IMR-90 (cell line): ENCODE results near the gene FAM151B. TPM values are rescaled to one million over a fixed set of nuclear protein-coding genes. Genes with fewer than 3 reads are reported as not detected.

ENCODE experiments used
- ATAC-seq: fragments of 200-7000 bp; cut with Tn5 transposase; 2 replicates; pipeline ENCODE4 v1.9.1; 2020; ENCODE audit warnings: low read depth, mild to moderate bottlenecking, moderate library complexity
- BruUV-seq: library from RNA; stranded (reverse); fragments of 400-500 nt; replicated peaks from 2 replicates; lab custom pipeline; 2021; lab: Mats Ljungman, UMichigan
- CTCF ChIA-PET: fragments of 300-600 bp; formaldehyde crosslinking; extraction: SDS; loops from one replicate; lab custom pipeline; 2021; ENCODE audit warnings: antibody characterized with exemption; lab: Yijun Ruan, JAX
- POLR2A ChIA-PET: fragments of 300-600 bp; sonication (Branson Sonifier 250); formaldehyde crosslinking; loops from one replicate; lab custom pipeline; 2022; ENCODE audit warnings: antibody characterized with exemption; ENCODE audit not compliant: unreplicated experiment; lab: Charles Lee
- DNase-seq: peaks from one replicate; pipeline ENCODE4 v3.0.0; 2013
- H2AFZ ChIP-seq: replicated peaks from 2 replicates; pipeline ENCODE3; 2013; ENCODE audit warnings: low read length, mild to moderate bottlenecking; ENCODE audit not compliant: poor library complexity
- H2AK5ac ChIP-seq: 2 replicates; pipeline ENCODE4 v1.6.1; 2013; ENCODE audit warnings: low read depth, low read length, inconsistent platforms
- H2AK9ac ChIP-seq: replicated peaks from 2 replicates; pipeline ENCODE3; 2013; ENCODE audit warnings: mild to moderate bottlenecking, low read depth, low read length, moderate library complexity; ENCODE audit not compliant: poor library complexity
- H2BK120ac ChIP-seq: 2 replicates; pipeline ENCODE4 v1.6.1; 2013; ENCODE audit warnings: low read depth, low read length, inconsistent platforms
- H2BK15ac ChIP-seq: 3 replicates; pipeline ENCODE4 v1.6.1; 2013; ENCODE audit warnings: low read depth, low read length, inconsistent platforms
- H2BK20ac ChIP-seq: 2 replicates; pipeline ENCODE4 v1.6.1; 2013; ENCODE audit warnings: low read depth, mild to moderate bottlenecking, inconsistent platforms, low read length, moderate library complexity
- H2BK5ac ChIP-seq: 2 replicates; pipeline ENCODE4 v1.6.1; 2013; ENCODE audit warnings: mild to moderate bottlenecking, low read depth, low read length, inconsistent platforms; ENCODE audit not compliant: poor library complexity, severe bottlenecking
- H3K14ac ChIP-seq: replicated peaks from 2 replicates; pipeline ENCODE4 v1.6.1; 2013; ENCODE audit warnings: low read depth, low read length, inconsistent platforms
- H3K18ac ChIP-seq: 2 replicates; pipeline ENCODE4 v1.6.1; 2013; ENCODE audit warnings: low read depth, low read length, control low read depth
- H3K23ac ChIP-seq: 2 replicates; pipeline ENCODE4 v1.6.1; 2013; ENCODE audit warnings: low read depth, low read length, inconsistent platforms
- H3K27ac ChIP-seq: 2 replicates; pipeline ENCODE4 v1.5.1; 2013; ENCODE audit warnings: mild to moderate bottlenecking, control low read depth, low read length; ENCODE audit not compliant: insufficient read depth
- H3K27me3 ChIP-seq: 2 replicates; pipeline ENCODE4 v1.6.1; 2013; ENCODE audit warnings: low read length; ENCODE audit not compliant: control insufficient read depth, insufficient read depth
- H3K36me3 ChIP-seq: 2 replicates; pipeline ENCODE4 v1.6.1; 2013; ENCODE audit warnings: low read length, mixed read lengths; ENCODE audit not compliant: control insufficient read depth, insufficient read depth
- H3K4ac ChIP-seq: 2 replicates; pipeline ENCODE4 v1.6.1; 2013; ENCODE audit warnings: low read depth, low read length, inconsistent platforms
- H3K4me1 ChIP-seq: 2 replicates; pipeline ENCODE4 v1.6.1; 2013; ENCODE audit warnings: low read length, mixed read lengths; ENCODE audit not compliant: control insufficient read depth, insufficient read depth
- H3K4me2 ChIP-seq: 2 replicates; pipeline ENCODE4 v1.6.1; 2013; ENCODE audit warnings: low read depth, mild to moderate bottlenecking, control low read depth, low read length, moderate library complexity
- H3K4me3 ChIP-seq: 2 replicates; pipeline ENCODE4 v1.5.1; 2013; ENCODE audit warnings: low read depth, mild to moderate bottlenecking, control low read depth, low read length, moderate library complexity; ENCODE audit not compliant: insufficient read depth
- H3K56ac ChIP-seq: 2 replicates; pipeline ENCODE4 v1.6.1; 2013; ENCODE audit warnings: low read length, inconsistent platforms; ENCODE audit not compliant: insufficient read depth; ENCODE audit errors: extremely low read depth
- H3K79me1 ChIP-seq, 2 experiments: 2 replicates each; pipeline ENCODE4 v1.6.1; 2013; ENCODE audit warnings: low read length in 2 of 2, inconsistent platforms in 1 of 2, low read depth in 1 of 2
- H3K9ac ChIP-seq: 2 replicates; pipeline ENCODE4 v1.6.1; 2013; ENCODE audit warnings: low read depth, low read length, control low read depth
- H3K9me1 ChIP-seq: 2 replicates; pipeline ENCODE4 v1.6.1; 2013; ENCODE audit warnings: low read length, inconsistent platforms; ENCODE audit not compliant: insufficient read depth
- H3K9me3 ChIP-seq: 2 replicates; pipeline ENCODE4 v1.6.1; 2013; ENCODE audit warnings: low read length; ENCODE audit not compliant: control insufficient read depth, insufficient read depth
- H4K20me1 ChIP-seq: 2 replicates; pipeline ENCODE4 v1.6.1; 2013; ENCODE audit warnings: low read length, inconsistent platforms; ENCODE audit not compliant: insufficient read depth
- H4K5ac ChIP-seq: 2 replicates; pipeline ENCODE4 v1.6.1; 2013; ENCODE audit warnings: mild to moderate bottlenecking, low read depth, low read length, control low read depth
- H4K8ac ChIP-seq, 2 experiments: 2 replicates each; pipeline ENCODE4 v1.6.1; 2013; ENCODE audit warnings: low read depth in 2 of 2, low read length in 2 of 2, control low read depth in 1 of 2, inconsistent platforms in 1 of 2
- H4K91ac ChIP-seq: 2 replicates; pipeline ENCODE4 v1.6.1; 2013; ENCODE audit warnings: low read depth, low read length, inconsistent platforms; ENCODE audit not compliant: insufficient read depth
- BHLHE40 ChIP-seq: fragments of 150-350 bp; IDR thresholded peaks from 2 replicates; pipeline ENCODE4 v1.6.1; 2016; ENCODE audit warnings: mild to moderate bottlenecking, low read depth, low read length
- CHD1 ChIP-seq: IDR thresholded peaks from 2 replicates; pipeline ENCODE4 v1.6.1; 2012; ENCODE audit warnings: low read depth, low read length, improper control_type of control experiment
- MAFK ChIP-seq: IDR thresholded peaks from 2 replicates; pipeline ENCODE4 v1.6.1; 2012; ENCODE audit warnings: low read depth, low read length, improper control_type of control experiment
- NFE2L2 ChIP-seq: fragments of 150-350 bp; IDR thresholded peaks from 2 replicates; pipeline ENCODE4 v1.6.1; 2016; ENCODE audit warnings: low read depth, mild to moderate bottlenecking, low read length
- POLR2A ChIP-seq: IDR thresholded peaks from 2 replicates; pipeline ENCODE4 v1.6.1; 2012; ENCODE audit warnings: mild to moderate bottlenecking, low read depth, low read length
- RAD21 ChIP-seq: IDR thresholded peaks from 2 replicates; pipeline ENCODE4 v1.6.1; 2012; ENCODE audit warnings: low read length, improper control_type of control experiment
- RCOR1 ChIP-seq: IDR thresholded peaks from 2 replicates; pipeline ENCODE4 v1.6.1; 2012; ENCODE audit warnings: mild to moderate bottlenecking, low read length, improper control_type of control experiment; ENCODE audit not compliant: insufficient replicate concordance
- WGBS, 2 experiments: methylation state at CpG; one replicate each; pipeline versions ENCODE4 v1.1.5 to v1.1.7; 2013; ENCODE audit warnings: missing lambda C conversion rate in 2 of 2; ENCODE audit not compliant: insufficient read length in 1 of 2; ENCODE audit errors: extremely low coverage in 2 of 2; 5-methylcytosine and 5-hydroxymethylcytosine counted together
- dilution Hi-C: fragments of 300-500 bp; cut with HindIII; formaldehyde crosslinking; loops from one replicate; pipeline ENCODE4 v1.14.3; 2018; ENCODE audit warnings: low sequenced_read_pairs; ENCODE audit not compliant: unreplicated experiment
- in situ Hi-C: fragments of 300-500 bp; cut with MboI; formaldehyde crosslinking; loops from 3 replicates; pipeline ENCODE4 v1.14.3; 2019; ENCODE audit warnings: low sequenced_read_pairs, inconsistent platforms, mixed read lengths
- intact Hi-C: fragments of 100-400 bp; cut with micrococcal nuclease; formaldehyde crosslinking; loops from 2 replicates; pipeline ENCODE4 v1.10.0; 2022
- polyA plus RNA-seq, 3 experiments: library from polyadenylated mRNA; depleted of rRNA; stranded (reverse); fragments of >200 nt; gene quantifications; 2 replicates each; pipeline ENCODE4 v1.2.3, GENCODE V29; 2012; ENCODE audit warnings: low replicate concordance in 1 of 3
- total RNA-seq: library from RNA; depleted of rRNA; stranded (reverse); fragments of >200 nt; gene quantifications from 2 replicates; pipeline ENCODE4 v1.2.3, GENCODE V29; 2012
- TF ChIP-seq, protein P1 (sequence below): conservative IDR thresholded peaks from 2 replicates; pipeline ENCODE4 v1.5.1; 2012; ENCODE audit warnings: mild to moderate bottlenecking, low read depth, low read length, improper control_type of control experiment

The FAM151B gene
- total and polyA plus RNA-seq, 2 of the 4 experiments (the other 2 are of a cell fraction): 1.0 to 2.9 TPM

DNA sequence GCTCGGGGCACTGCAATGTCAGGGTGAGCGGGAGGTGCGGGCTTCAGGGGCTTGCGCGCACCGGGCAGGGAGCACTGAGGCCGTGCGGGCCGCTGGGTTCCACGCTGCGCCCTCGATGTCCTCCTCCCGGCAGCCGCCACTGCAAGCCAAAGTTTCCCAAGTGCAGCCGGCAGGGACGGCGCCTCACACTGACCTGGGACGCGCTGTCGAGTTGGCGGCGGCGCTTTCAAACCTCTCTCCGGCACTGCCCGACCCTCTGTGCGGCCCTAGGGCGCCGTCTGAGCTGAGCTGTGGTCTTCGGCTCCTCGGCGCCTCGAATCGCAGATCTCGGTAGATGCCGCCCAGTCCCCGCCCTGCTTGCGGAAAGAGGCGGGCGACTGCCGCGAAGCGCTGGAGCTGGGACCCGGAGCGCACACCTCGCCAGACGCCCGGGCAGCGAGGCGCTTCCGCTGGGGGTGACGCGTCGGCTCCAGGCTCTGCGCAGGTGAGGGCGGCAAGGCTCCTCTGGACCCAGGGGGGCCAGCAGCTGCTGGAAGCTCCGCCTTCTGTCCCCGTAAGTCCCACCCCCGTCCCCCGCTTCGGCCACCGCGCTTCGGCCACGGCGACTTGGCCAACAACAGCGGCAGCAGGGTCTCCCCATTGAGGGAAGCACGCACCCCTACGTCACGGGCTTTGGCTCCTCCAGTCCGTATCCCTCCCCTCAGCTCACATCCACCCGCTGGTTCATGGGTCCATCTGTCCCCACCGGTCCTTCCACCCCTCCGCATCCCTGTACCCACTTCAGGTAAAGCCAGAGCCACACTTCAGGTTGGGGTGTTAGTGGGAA is 82.3 kb downstream of the FAM151B start, which contains the start of gene ANKRD34B:
ANKRD34B (minus strand) TSS at position 320 of the 826 bp plus-strand sequence. CDS start 10,261 bp downstream, outside the sequence.
- peaks cover 55% of the 10 kb centered on the region for H3K27me3 ChIP-seq
- H3K4me2 ChIP-seq: peak within 1 kb of the TSS; percentile 56; the same call in 1 of the 2 replicates
- no peaks in the 10 kb centered on the region for H3K9me1 ChIP-seq
- H3K9me3 ChIP-seq: peaks cover 5% of the 10 kb centered on the region
- H3K56ac ChIP-seq: no peak within 1 kb of the TSS
- H3K4me1 ChIP-seq: no peaks in the 10 kb centered on the region; the same call in 1 of the 2 replicates
- no peak within 1 kb of the TSS for H4K5ac ChIP-seq
- no peak within 1 kb of the TSS for H2AK5ac ChIP-seq
- no peak within 1 kb of the TSS for H2BK15ac ChIP-seq
- TF ChIP-seq NFE2L2 (no peak), RAD21 (no peak), CHD1 (no peak), MAFK (no peak), BHLHE40 (no peak), RCOR1 (no peak), POLR2A (no peak)
- TF ChIP-seq, protein P1, sequence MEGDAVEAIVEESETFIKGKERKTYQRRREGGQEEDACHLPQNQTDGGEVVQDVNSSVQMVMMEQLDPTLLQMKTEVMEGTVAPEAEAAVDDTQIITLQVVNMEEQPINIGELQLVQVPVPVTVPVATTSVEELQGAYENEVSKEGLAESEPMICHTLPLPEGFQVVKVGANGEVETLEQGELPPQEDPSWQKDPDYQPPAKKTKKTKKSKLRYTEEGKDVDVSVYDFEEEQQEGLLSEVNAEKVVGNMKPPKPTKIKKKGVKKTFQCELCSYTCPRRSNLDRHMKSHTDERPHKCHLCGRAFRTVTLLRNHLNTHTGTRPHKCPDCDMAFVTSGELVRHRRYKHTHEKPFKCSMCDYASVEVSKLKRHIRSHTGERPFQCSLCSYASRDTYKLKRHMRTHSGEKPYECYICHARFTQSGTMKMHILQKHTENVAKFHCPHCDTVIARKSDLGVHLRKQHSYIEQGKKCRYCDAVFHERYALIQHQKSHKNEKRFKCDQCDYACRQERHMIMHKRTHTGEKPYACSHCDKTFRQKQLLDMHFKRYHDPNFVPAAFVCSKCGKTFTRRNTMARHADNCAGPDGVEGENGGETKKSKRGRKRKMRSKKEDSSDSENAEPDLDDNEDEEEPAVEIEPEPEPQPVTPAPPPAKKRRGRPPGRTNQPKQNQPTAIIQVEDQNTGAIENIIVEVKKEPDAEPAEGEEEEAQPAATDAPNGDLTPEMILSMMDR: no peak
- DNase-seq (no peak), ATAC-seq (peak; percentile 60)
- H3K27ac ChIP-seq: no peak within 1 kb of the TSS
- CTCF ChIA-PET: no interaction called here
- 2% methylated on average over 41 of the region's 73 CpGs; no CpG with 5 or more reads in 1 of the 2 experiments for WGBS, 2 experiments
- no peak within 1 kb of the TSS for H3K4ac ChIP-seq
- H4K20me1 ChIP-seq: no peaks in the 10 kb centered on the region
- H3K4me3 ChIP-seq: peak within 1 kb of the TSS; percentile 19
- peak within 1 kb of the TSS; percentile 51 for H2AFZ ChIP-seq
- H3K23ac ChIP-seq: no peak within 1 kb of the TSS
- dilution Hi-C loops: no loop called here
- no peaks in the 10 kb centered on the region for H3K79me1 ChIP-seq
- no peak within 1 kb of the TSS for H2BK20ac ChIP-seq
- peak within 1 kb of the TSS; percentile 20 for H2AK9ac ChIP-seq
- no peak within 1 kb of the TSS for H2BK5ac ChIP-seq
- intact Hi-C loops: no loop called here
- H2BK120ac ChIP-seq: no peak within 1 kb of the TSS
- POLR2A ChIA-PET: no interaction called here
- H4K8ac ChIP-seq: no peak within 1 kb of the TSS
- H3K18ac ChIP-seq: no peak within 1 kb of the TSS
- no TSS peak for BruUV-seq
- H3K36me3 ChIP-seq: no peaks in the 10 kb centered on the region
- H3K9ac ChIP-seq: no peak within 1 kb of the TSS
- H4K91ac ChIP-seq: no peak within 1 kb of the TSS
- H3K14ac ChIP-seq: no peak within 1 kb of the TSS
- in situ Hi-C loops: no loop called here
